Measurements from ENCODE around the gene SH3PXD2B.
"Not testable (repeated sequence)": the region's sequence is repeated elsewhere in the genome, so short reads cannot be mapped to it uniquely, and the experiment has no call there.

SH3PXD2B gene

GRCh38 chr5:172293054-172293744, 161.1 kb downstream of the SH3PXD2B start:
- peak; percentile 92 for TF ChIP-seq CTCF (IDR thresholded peaks at IDR 0.05; ENCODE audit: low read length)
- no peak for TF ChIP-seq EZH2 (IDR thresholded peaks at IDR 0.05; ENCODE audit: borderline replicate concordance, low read length)
- Histone ChIP-seq H3K9me3 (ENCODE audit: low read length) (no peaks in the 10 kb centered on the region), H4K20me1 (ENCODE audit: insufficient read depth, low read length) (no peaks in the 10 kb centered on the region), H3K27me3 (ENCODE audit: insufficient read depth, low read length) (no peaks in the 10 kb centered on the region), H3K9me2 (ENCODE audit: low read depth, low read length) (no peaks in the 10 kb centered on the region), H3K4me2 (ENCODE audit: low read length) (no peak overlapping the region; the same call in 1 of the 2 replicates), H3K4me3 (ENCODE audit: low read depth, low read length, poor library complexity, severe bottlenecking) (no peak overlapping the region), H3K4me1 (ENCODE audit: insufficient read depth, low read length, severe bottlenecking) (peaks cover 4% of the 10 kb centered on the region), H3K27ac (ENCODE audit: low read depth, low read length, poor library complexity, severe bottlenecking) (no peak overlapping the region), H3K79me2 (ENCODE audit: insufficient read depth, low read length) (no peaks in the 10 kb centered on the region), H3K9ac (ENCODE audit: low read length) (no peak overlapping the region), H3K36me3 (ENCODE audit: insufficient read depth, low read length) (no peaks in the 10 kb centered on the region), H3F3A (ENCODE audit: insufficient read depth, low read length) (no peaks in the 10 kb centered on the region), H2AFZ (ENCODE audit: low read length) (no peak overlapping the region)

GRCh38 chr5:172291837-172292236, 162.5 kb downstream of the SH3PXD2B start:
- not testable (repeated sequence) for H3K27ac ChIP-seq (ENCODE audit: low read depth, low read length, poor library complexity, severe bottlenecking); H3K4me3 ChIP-seq (ENCODE audit: low read depth, low read length, poor library complexity, severe bottlenecking); H3F3A ChIP-seq (ENCODE audit: insufficient read depth, low read length); H4K20me1 ChIP-seq (ENCODE audit: insufficient read depth, low read length); H3K27me3 ChIP-seq (ENCODE audit: insufficient read depth, low read length); H3K4me1 ChIP-seq (ENCODE audit: insufficient read depth, low read length, severe bottlenecking); H2AFZ ChIP-seq (ENCODE audit: low read length); H3K9ac ChIP-seq (ENCODE audit: low read length); H3K4me2 ChIP-seq (ENCODE audit: low read length); H3K9me2 ChIP-seq (ENCODE audit: low read depth, low read length); H3K36me3 ChIP-seq (ENCODE audit: insufficient read depth, low read length); H3K79me2 ChIP-seq (ENCODE audit: insufficient read depth, low read length); H3K9me3 ChIP-seq (ENCODE audit: low read length)

- Histone ChIP-seq H3K36me3 (ENCODE audit: insufficient read depth, low read length) (no peaks in the 10 kb centered on the region), H3F3A (ENCODE audit: insufficient read depth, low read length) (no peaks in the 10 kb centered on the region), H3K9ac (ENCODE audit: low read length) (no peak overlapping the region), H3K4me1 (ENCODE audit: insufficient read depth, low read length, severe bottlenecking) (peaks cover 16% of the 10 kb centered on the region), H3K4me2 (ENCODE audit: low read length) (no peak overlapping the region), H3K79me2 (ENCODE audit: insufficient read depth, low read length) (no peaks in the 10 kb centered on the region), H4K20me1 (ENCODE audit: insufficient read depth, low read length) (no peaks in the 10 kb centered on the region), H2AFZ (ENCODE audit: low read length) (no peak overlapping the region), H3K4me3 (ENCODE audit: low read depth, low read length, poor library complexity, severe bottlenecking) (no peak overlapping the region), H3K27me3 (ENCODE audit: insufficient read depth, low read length) (no peaks in the 10 kb centered on the region), H3K9me2 (ENCODE audit: low read depth, low read length) (no peaks in the 10 kb centered on the region), H3K9me3 (ENCODE audit: low read length) (no peaks in the 10 kb centered on the region), H3K27ac (ENCODE audit: low read depth, low read length, poor library complexity, severe bottlenecking) (no peak overlapping the region)
- TF ChIP-seq CTCF (IDR thresholded peaks at IDR 0.05; ENCODE audit: low read length) (no peak), EZH2 (IDR thresholded peaks at IDR 0.05; ENCODE audit: borderline replicate concordance, low read length) (no peak)
Observed at GRCh38 chr5:172288465-172288864, 165.9 kb downstream of the SH3PXD2B start.

- not testable (repeated sequence) for H3K79me2 ChIP-seq (ENCODE audit: insufficient read depth, low read length); H3K9ac ChIP-seq (ENCODE audit: low read length); H3K27ac ChIP-seq (ENCODE audit: low read depth, low read length, poor library complexity, severe bottlenecking); H3K9me2 ChIP-seq (ENCODE audit: low read depth, low read length); H3K27me3 ChIP-seq (ENCODE audit: insufficient read depth, low read length); H3F3A ChIP-seq (ENCODE audit: insufficient read depth, low read length); H2AFZ ChIP-seq (ENCODE audit: low read length); H3K36me3 ChIP-seq (ENCODE audit: insufficient read depth, low read length); H4K20me1 ChIP-seq (ENCODE audit: insufficient read depth, low read length); H3K9me3 ChIP-seq (ENCODE audit: low read length); H3K4me3 ChIP-seq (ENCODE audit: low read depth, low read length, poor library complexity, severe bottlenecking); H3K4me2 ChIP-seq (ENCODE audit: low read length)
- H3K4me1 ChIP-seq (ENCODE audit: insufficient read depth, low read length, severe bottlenecking) = peaks cover 17% of the 10 kb centered on the region
Observed at GRCh38 chr5:172287140-172287539, 167.2 kb downstream of the SH3PXD2B start.

All from OCI-LY1 (cell line).